Non-pigmented ciliary epithelial cell (primary cell): ENCODE results near the gene SYT8.

ENCODE experiments used
- DNase-seq: peaks from one replicate; pipeline ENCODE4 v3.0.0-alpha.2; 2010; ENCODE audit warnings: low read depth

Gene SYT8

GRCh38 chr11:1860108-1860507, 25.3 kb downstream of the SYT8 start:
- DNase-seq = no peak

GRCh38 chr11:1861435-1862411, 26.9 kb downstream of the SYT8 start:
- DNase-seq = no peak

- no peak for DNase-seq
Measured at GRCh38 chr11:1862588-1863351, 28.0 kb downstream of the SYT8 start.

- DNase-seq = peak; percentile 48
Measured at GRCh38 chr11:1863352-1864216, 28.8 kb downstream of the SYT8 start.

GRCh38 chr11:1864231-1864630, 29.4 kb downstream of the SYT8 start:
- no peak for DNase-seq

- no peak for DNase-seq
Measured at GRCh38 chr11:1864831-1865665, 30.3 kb downstream of the SYT8 start.

- no peak for DNase-seq
Measured at GRCh38 chr11:1866226-1866625, 31.4 kb downstream of the SYT8 start.

GRCh38 chr11:1866776-1867175, 32.0 kb downstream of the SYT8 start:
- DNase-seq = no peak

- no peak for DNase-seq
Measured at GRCh38 chr11:1867381-1867780, 32.6 kb downstream of the SYT8 start.

- DNase-seq = no peak
Measured at GRCh38 chr11:1868056-1868635, 33.4 kb downstream of the SYT8 start.

GRCh38 chr11:1868636-1869291, 34.0 kb downstream of the SYT8 start:
- no peak for DNase-seq

GRCh38 chr11:1869427-1870325, 34.9 kb downstream of the SYT8 start:
- DNase-seq = no peak

GRCh38 chr11:1870326-1870696, 35.5 kb downstream of the SYT8 start:
- no peak for DNase-seq

- DNase-seq = no peak
Measured at GRCh38 chr11:1870721-1871466, 36.1 kb downstream of the SYT8 start.

- no peak for DNase-seq
Measured at GRCh38 chr11:1871531-1871930, 36.7 kb downstream of the SYT8 start.

GRCh38 chr11:1872267-1872985, 37.6 kb downstream of the SYT8 start:
- DNase-seq = no peak

- DNase-seq = no peak
Measured at GRCh38 chr11:1873048-1873812, 38.4 kb downstream of the SYT8 start.
